ENCODE data around the gene CTSO.

- no peak for TF ChIP-seq ZFP30 (CRISPR knock-in tag; IDR thresholded peaks at IDR 0.05)
- no peak for TF ChIP-seq ARNTL (CRISPR knock-in tag; IDR thresholded peaks at IDR 0.05; ENCODE audit: borderline replicate concordance, low read depth)
- no peak for TF ChIP-seq ZNF70 (CRISPR knock-in tag; IDR thresholded peaks at IDR 0.05)
- TF ChIP-seq ZNF565 (CRISPR knock-in tag; conservative IDR thresholded peaks at IDR 0.05; ENCODE audit: low read depth), result no peak
- TF ChIP-seq SNAI2 (CRISPR knock-in tag; IDR thresholded peaks at IDR 0.05), result no peak
- no peak for TF ChIP-seq PATZ1 (CRISPR knock-in tag; IDR thresholded peaks at IDR 0.05; ENCODE audit: borderline replicate concordance)
- no peak for TF ChIP-seq ZC3H10 (CRISPR knock-in tag; IDR thresholded peaks at IDR 0.05)
Measured at GRCh38 chr4:155962767-155963166, 9.1 kb upstream of the CTSO start.

All from SK-N-SH treated with all-trans-retinoic acid at 6 μM for 48 hours (cell line).